ACHN (cell line): ENCODE measurements around the gene ATP10D.
"Not testable (repeated sequence)": the region's sequence is repeated elsewhere in the genome, so short reads cannot be mapped to it uniquely, and the experiment has no call there.

Source experiments
- DNase-seq: peaks from one replicate; pipeline ENCODE4 v3.0.0-alpha.2; 2015
- in situ Hi-C: cut with HindIII; loops from 2 replicates; pipeline ENCODE4 v1.10.0; 2017; ENCODE audit warnings: low sequenced_read_pairs, low pct_ligation_motif_present, low pct_unique_long_range_greater_than_20kb

The ATP10D gene

GRCh38 chr4:47485768-47486167 is 693 bp downstream of the ATP10D start:
- in situ Hi-C loops: no loop called here

GRCh38 chr4:47486231-47486673 is 1.2 kb downstream of the ATP10D start:
- in situ Hi-C loops: no loop called here
- peak; percentile 3 for DNase-seq

More at GRCh38 chr4:47485768-47486167, 693 bp downstream of the ATP10D start:
- DNase-seq: no peak

GRCh38 chr4:47486727-47487126 is 1.7 kb downstream of the ATP10D start:
- in situ Hi-C loops, DNase-seq: not testable (repeated sequence)

GRCh38 chr4:47488706-47489105 is 3.6 kb downstream of the ATP10D start:
- no peak for DNase-seq
- in situ Hi-C loops: no loop called here

GRCh38 chr4:47490550-47490949 is 5.5 kb downstream of the ATP10D start:
- in situ Hi-C loops: no loop called here
- peak; percentile 43 for DNase-seq

GRCh38 chr4:47493238-47494123 is 8.4 kb downstream of the ATP10D start:
- no peak for DNase-seq

GRCh38 chr4:47494124-47494430 is 9.0 kb downstream of the ATP10D start:
- in situ Hi-C loops: no loop called here
- DNase-seq: no peak

More at GRCh38 chr4:47493238-47494123, 8.4 kb downstream of the ATP10D start:
- in situ Hi-C loops: no loop called here

- no peak for DNase-seq
- in situ Hi-C loops: no loop called here
Measured at GRCh38 chr4:47498899-47499298, 13.8 kb downstream of the ATP10D start.

- no peak for DNase-seq
- in situ Hi-C loops: no loop called here
Measured at GRCh38 chr4:47499700-47500099, 14.6 kb downstream of the ATP10D start.

GRCh38 chr4:47500776-47501175 is 15.7 kb downstream of the ATP10D start:
- no peak for DNase-seq
- in situ Hi-C loops: no loop called here

GRCh38 chr4:47505147-47505546 is 20.1 kb downstream of the ATP10D start:
- in situ Hi-C loops: no loop called here
- DNase-seq: no peak

GRCh38 chr4:47505666-47506065 is 20.6 kb downstream of the ATP10D start:
- in situ Hi-C loops: no loop called here
- no peak for DNase-seq

GRCh38 chr4:47510506-47511143 is 25.6 kb downstream of the ATP10D start:
- in situ Hi-C loops: no loop called here
- DNase-seq: peak; percentile 23

GRCh38 chr4:47513461-47513860 is 28.4 kb downstream of the ATP10D start:
- in situ Hi-C loops: no loop called here
- no peak for DNase-seq

- DNase-seq: no peak
- in situ Hi-C loops: no loop called here
Measured at GRCh38 chr4:47519239-47519883, 34.3 kb downstream of the ATP10D start.

- in situ Hi-C loops: no loop called here
- DNase-seq: peak; percentile 71
Measured at GRCh38 chr4:47525154-47525819, 40.2 kb downstream of the ATP10D start.

- in situ Hi-C loops: no loop called here
- DNase-seq: no peak
Measured at GRCh38 chr4:47526281-47526680, 41.2 kb downstream of the ATP10D start.

- DNase-seq: peak; percentile 13
- in situ Hi-C loops: not testable (repeated sequence)
Measured at GRCh38 chr4:47528646-47529045, 43.6 kb downstream of the ATP10D start.

GRCh38 chr4:47530801-47531200 is 45.7 kb downstream of the ATP10D start:
- in situ Hi-C loops: no loop called here
- no peak for DNase-seq
